ENCODE measurements around the gene LRRTM4. TPM values are rescaled to one million over a fixed set of nuclear protein-coding genes. Genes with fewer than 3 reads are reported as not detected.

The LRRTM4 gene
- total and polyA plus RNA-seq, 2 of the 13 experiments (the other 11 are each of a cell fraction or from before 2014, with no cell fraction given) = 1.2 TPM

DNA sequence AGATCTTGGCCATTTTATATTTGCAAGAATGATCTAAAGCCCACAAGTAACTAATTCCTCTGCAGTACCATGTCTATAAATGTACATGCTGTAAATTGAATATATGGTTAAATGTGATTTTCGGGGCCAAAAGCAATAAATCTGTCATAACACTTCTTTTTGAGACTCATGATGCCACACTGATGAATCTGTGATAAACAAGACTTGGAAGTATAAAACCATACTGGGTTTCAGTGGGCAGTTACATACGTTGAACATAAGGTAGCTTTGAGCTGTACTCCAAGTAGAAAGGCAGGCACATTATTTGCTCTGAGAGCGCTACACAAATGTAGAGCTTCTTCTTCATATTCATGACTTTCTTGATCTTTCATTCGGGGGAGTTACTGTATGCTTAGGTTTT, 792.2 kb downstream of the LRRTM4 start:
- Histone ChIP-seq H3K4me2 (ENCODE audit: low read depth, low read length) (no peak overlapping the region), H3K27me3 (ENCODE audit: control insufficient read depth in 1 of 2, insufficient read depth in 2 of 2, low read length in 2 of 2) (no peaks in the 10 kb centered on the region; a peak in 1 of 5 replicates), H3K36me3 (replicated peaks in 1 of 2; ENCODE audit: control insufficient read depth in 1 of 2, insufficient read depth in 2 of 2, low read length in 2 of 2) (no peaks in the 10 kb centered on the region), H3K4me3 (replicated peaks in 1 of 3; ENCODE audit: insufficient read depth in 1 of 3, low read depth in 2 of 3, low read length in 3 of 3) (no peak overlapping the region), H3K9me3 (ENCODE audit: low read length) (no peaks in the 10 kb centered on the region), H4K20me1 (ENCODE audit: insufficient read depth, low read length) (no peaks in the 10 kb centered on the region), H3K79me2 (ENCODE audit: insufficient read depth, low read length) (no peaks in the 10 kb centered on the region), H3K9ac (ENCODE audit: insufficient read depth, low read depth, low read length) (no peak overlapping the region), H3K27ac (ENCODE audit: extremely low read length, insufficient read depth, low read length) (no peak overlapping the region), H3K4me1 (ENCODE audit: insufficient read depth, low read length) (no peaks in the 10 kb centered on the region), H2AFZ (ENCODE audit: low read length) (no peak overlapping the region)
- no peak for FAIRE-seq
- intact Hi-C loops (cut with micrococcal nuclease; ENCODE audit: unreplicated experiment) = no loop called here
- POLR2A ChIA-PET = no interaction called here
- CTCF ChIA-PET (ENCODE audit: low intra/inter-chr PET ratio, low total read pairs) = no interaction called here
- no TSS peak for BruUV-seq (replicated peaks)
- ATAC-seq = no peak
- no peak for DNase-seq (ENCODE audit: low spot score)
- in situ Hi-C loops (cut with HindIII; ENCODE audit: extremely low pct_ligation_motif_present, low pct_unique_long_range_greater_than_20kb) = no loop called here
- WGBS (ENCODE audit: low lambda C conversion rate) = 30% methylated on average over 4 of the region's 4 CpGs
- no peak for TF ChIP-seq FOSL2 (CRISPR knock-in tag; IDR thresholded peaks at IDR 0.05)
- TF ChIP-seq, protein P1, sequence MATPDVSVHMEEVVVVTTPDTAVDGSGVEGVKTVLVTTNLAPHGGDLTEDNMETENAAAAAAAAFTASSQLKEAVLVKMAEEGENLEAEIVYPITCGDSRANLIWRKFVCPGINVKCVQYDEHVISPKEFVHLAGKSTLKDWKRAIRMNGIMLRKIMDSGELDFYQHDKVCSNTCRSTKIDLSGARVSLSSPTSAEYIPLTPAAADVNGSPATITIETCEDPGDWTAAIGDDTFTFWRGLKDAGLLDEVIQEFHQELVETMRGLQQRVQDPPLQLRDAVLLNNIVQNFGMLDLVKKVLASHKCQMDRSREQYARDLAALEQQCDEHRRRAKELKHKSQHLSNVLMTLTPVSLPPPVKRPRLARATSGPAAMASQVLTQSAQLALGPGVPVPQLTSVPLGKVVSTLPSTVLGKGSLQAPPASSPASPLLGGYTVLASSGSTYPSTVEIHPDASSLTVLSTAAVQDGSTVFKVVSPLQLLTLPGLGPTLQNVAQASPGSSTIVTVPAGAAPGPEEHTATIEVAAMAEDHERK (CRISPR knock-in tag; IDR thresholded peaks at IDR 0.05; ENCODE audit: low read depth) = no peak
- TF ChIP-seq ZBTB7B (CRISPR knock-in tag; IDR thresholded peaks at IDR 0.05) = no peak
- no peak for TF ChIP-seq CBX1 (IDR thresholded peaks at IDR 0.05; ENCODE audit: low read depth)
- TF ChIP-seq, protein P2, sequence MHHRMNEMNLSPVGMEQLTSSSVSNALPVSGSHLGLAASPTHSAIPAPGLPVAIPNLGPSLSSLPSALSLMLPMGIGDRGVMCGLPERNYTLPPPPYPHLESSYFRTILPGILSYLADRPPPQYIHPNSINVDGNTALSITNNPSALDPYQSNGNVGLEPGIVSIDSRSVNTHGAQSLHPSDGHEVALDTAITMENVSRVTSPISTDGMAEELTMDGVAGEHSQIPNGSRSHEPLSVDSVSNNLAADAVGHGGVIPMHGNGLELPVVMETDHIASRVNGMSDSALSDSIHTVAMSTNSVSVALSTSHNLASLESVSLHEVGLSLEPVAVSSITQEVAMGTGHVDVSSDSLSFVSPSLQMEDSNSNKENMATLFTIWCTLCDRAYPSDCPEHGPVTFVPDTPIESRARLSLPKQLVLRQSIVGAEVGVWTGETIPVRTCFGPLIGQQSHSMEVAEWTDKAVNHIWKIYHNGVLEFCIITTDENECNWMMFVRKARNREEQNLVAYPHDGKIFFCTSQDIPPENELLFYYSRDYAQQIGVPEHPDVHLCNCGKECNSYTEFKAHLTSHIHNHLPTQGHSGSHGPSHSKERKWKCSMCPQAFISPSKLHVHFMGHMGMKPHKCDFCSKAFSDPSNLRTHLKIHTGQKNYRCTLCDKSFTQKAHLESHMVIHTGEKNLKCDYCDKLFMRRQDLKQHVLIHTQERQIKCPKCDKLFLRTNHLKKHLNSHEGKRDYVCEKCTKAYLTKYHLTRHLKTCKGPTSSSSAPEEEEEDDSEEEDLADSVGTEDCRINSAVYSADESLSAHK (CRISPR knock-in tag; IDR thresholded peaks at IDR 0.05; ENCODE audit: borderline replicate concordance) = no peak
- no peak for TF ChIP-seq FOSL1 (CRISPR knock-in tag; IDR thresholded peaks at IDR 0.05; ENCODE audit: borderline replicate concordance)
- TF ChIP-seq, protein P3, sequence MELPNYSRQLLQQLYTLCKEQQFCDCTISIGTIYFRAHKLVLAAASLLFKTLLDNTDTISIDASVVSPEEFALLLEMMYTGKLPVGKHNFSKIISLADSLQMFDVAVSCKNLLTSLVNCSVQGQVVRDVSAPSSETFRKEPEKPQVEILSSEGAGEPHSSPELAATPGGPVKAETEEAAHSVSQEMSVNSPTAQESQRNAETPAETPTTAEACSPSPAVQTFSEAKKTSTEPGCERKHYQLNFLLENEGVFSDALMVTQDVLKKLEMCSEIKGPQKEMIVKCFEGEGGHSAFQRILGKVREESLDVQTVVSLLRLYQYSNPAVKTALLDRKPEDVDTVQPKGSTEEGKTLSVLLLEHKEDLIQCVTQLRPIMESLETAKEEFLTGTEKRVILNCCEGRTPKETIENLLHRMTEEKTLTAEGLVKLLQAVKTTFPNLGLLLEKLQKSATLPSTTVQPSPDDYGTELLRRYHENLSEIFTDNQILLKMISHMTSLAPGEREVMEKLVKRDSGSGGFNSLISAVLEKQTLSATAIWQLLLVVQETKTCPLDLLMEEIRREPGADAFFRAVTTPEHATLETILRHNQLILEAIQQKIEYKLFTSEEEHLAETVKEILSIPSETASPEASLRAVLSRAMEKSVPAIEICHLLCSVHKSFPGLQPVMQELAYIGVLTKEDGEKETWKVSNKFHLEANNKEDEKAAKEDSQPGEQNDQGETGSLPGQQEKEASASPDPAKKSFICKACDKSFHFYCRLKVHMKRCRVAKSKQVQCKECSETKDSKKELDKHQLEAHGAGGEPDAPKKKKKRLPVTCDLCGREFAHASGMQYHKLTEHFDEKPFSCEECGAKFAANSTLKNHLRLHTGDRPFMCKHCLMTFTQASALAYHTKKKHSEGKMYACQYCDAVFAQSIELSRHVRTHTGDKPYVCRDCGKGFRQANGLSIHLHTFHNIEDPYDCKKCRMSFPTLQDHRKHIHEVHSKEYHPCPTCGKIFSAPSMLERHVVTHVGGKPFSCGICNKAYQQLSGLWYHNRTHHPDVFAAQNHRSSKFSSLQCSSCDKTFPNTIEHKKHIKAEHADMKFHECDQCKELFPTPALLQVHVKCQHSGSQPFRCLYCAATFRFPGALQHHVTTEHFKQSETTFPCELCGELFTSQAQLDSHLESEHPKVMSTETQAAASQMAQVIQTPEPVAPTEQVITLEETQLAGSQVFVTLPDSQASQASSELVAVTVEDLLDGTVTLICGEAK (IDR thresholded peaks at IDR 0.05) = no peak
- TF ChIP-seq, protein P3 (CRISPR knock-in tag; IDR thresholded peaks at IDR 0.05) = no peak
- no peak for TF ChIP-seq ZNF180 (CRISPR knock-in tag; IDR thresholded peaks at IDR 0.05; ENCODE audit: borderline replicate concordance, low read depth)
- no peak for TF ChIP-seq NFE2L1 (CRISPR knock-in tag; IDR thresholded peaks at IDR 0.05; ENCODE audit: borderline replicate concordance)
- TF ChIP-seq HNRNPUL1 (IDR thresholded peaks at IDR 0.05; ENCODE audit: low read depth, low read length) = no peak
- TF ChIP-seq EZH2 (conservative IDR thresholded peaks at IDR 0.05; ENCODE audit: low read depth, low read length) = no peak
- no peak for TF ChIP-seq PHF20 (CRISPR knock-in tag; IDR thresholded peaks at IDR 0.05)
